Measurements from ENCODE around the gene LRRK1. TPM values are rescaled to one million over a fixed set of nuclear protein-coding genes. Genes with fewer than 3 reads are reported as not detected.

The LRRK1 gene
- polyA plus RNA-seq, 1 of the 3 experiments (the other 2 are of a cell fraction), result 6.9 TPM

- Histone ChIP-seq H3K9me2 (no peaks in the 10 kb centered on the region), H3K4me2 (no peak overlapping the region), H3K9ac (no peak overlapping the region), H3K27ac (ENCODE audit: low read depth in 2 of 2, low read length in 1 of 2) (no peak overlapping the region), H3K27me3 (ENCODE audit: insufficient read depth) (no peaks in the 10 kb centered on the region), H4K20me1 (ENCODE audit: insufficient read depth) (no peaks in the 10 kb centered on the region), H3K79me2 (ENCODE audit: insufficient read depth) (no peaks in the 10 kb centered on the region), H3K4me3 (ENCODE audit: low read depth in 2 of 2, low read length in 1 of 2) (no peak overlapping the region), H3K9me3 (no peaks in the 10 kb centered on the region), H3F3A (replicated peaks; ENCODE audit: insufficient read depth) (no peaks in the 10 kb centered on the region), H3K36me3 (replicated peaks in 1 of 2; ENCODE audit: control insufficient read depth in 1 of 2, insufficient read depth in 2 of 2, low read length in 1 of 2) (peaks cover 2 to 6% of the 10 kb centered on the region in 2 experiments), H3K4me1 (ENCODE audit: control insufficient read depth in 1 of 2, insufficient read depth in 2 of 2, low read depth in 1 of 2, low read length in 1 of 2) (no peaks in the 10 kb centered on the region), H2AFZ (ENCODE audit: low read depth) (no peak overlapping the region)
- ChIA-PET POLR2A (interaction anchor here (0.6 kb wide), 1 partner anchor 15 kb away, joined by 3 read pairs; no protein-coding TSS in a partner anchor), CTCF (interaction anchor here (1.1 to 2.7 kb wide), 7 partner anchors 7 to 67 kb away, joined by 3 to 14 read pairs (median 4); no protein-coding TSS in a partner anchor)
- TF ChIP-seq EP300 (IDR thresholded peaks at IDR 0.05; ENCODE audit: borderline replicate concordance in 1 of 2, low read depth in 1 of 2, low read length in 1 of 2) (no peak), POLR2AphosphoS5 (IDR thresholded peaks at IDR 0.05; ENCODE audit: low read depth, low read length) (no peak), GABPA (IDR thresholded peaks at IDR 0.05; ENCODE audit: low read depth) (no peak), USF1 (IDR thresholded peaks at IDR 0.05; ENCODE audit: borderline replicate concordance, low read depth) (no peak), MXI1 (IDR thresholded peaks at IDR 0.05; ENCODE audit: low read depth, low read length) (no peak), SMC3 (IDR thresholded peaks at IDR 0.05; ENCODE audit: low read depth, low read length) (no peak), ELF1 (IDR thresholded peaks at IDR 0.05) (no peak), RAD21 (IDR thresholded peaks at IDR 0.05; ENCODE audit: low read length) (no peak), NRF1 (IDR thresholded peaks at IDR 0.05; ENCODE audit: low read depth, low read length) (no peak), EZH2phosphoT487 (IDR thresholded peaks at IDR 0.05; ENCODE audit: borderline replicate concordance, low read depth) (no peak)
- no peak for DNase-seq
- 92% methylated on average over 2 of the region's 3 CpGs for WGBS (ENCODE audit: low lambda C conversion rate)
These were observed 103.7 kb downstream of the LRRK1 start for GRCh38 chr15:101022876-101023275.

- Histone ChIP-seq H3K36me3 (replicated peaks in 1 of 2; ENCODE audit: control insufficient read depth in 1 of 2, insufficient read depth in 2 of 2, low read length in 1 of 2) (peaks cover 0 to 6% of the 10 kb centered on the region in 2 experiments), H3K4me1 (ENCODE audit: control insufficient read depth in 1 of 2, insufficient read depth in 2 of 2, low read depth in 1 of 2, low read length in 1 of 2) (no peaks in the 10 kb centered on the region), H3K9me2 (no peaks in the 10 kb centered on the region), H3K4me3 (ENCODE audit: low read depth in 2 of 2, low read length in 1 of 2) (no peak overlapping the region), H3K27me3 (ENCODE audit: insufficient read depth) (no peaks in the 10 kb centered on the region), H3K9ac (no peak overlapping the region), H3K4me2 (no peak overlapping the region), H3K27ac (ENCODE audit: low read depth in 2 of 2, low read length in 1 of 2) (no peak overlapping the region), H2AFZ (ENCODE audit: low read depth) (no peak overlapping the region), H4K20me1 (ENCODE audit: insufficient read depth) (no peaks in the 10 kb centered on the region), H3K79me2 (ENCODE audit: insufficient read depth) (no peaks in the 10 kb centered on the region), H3F3A (replicated peaks; ENCODE audit: insufficient read depth) (no peaks in the 10 kb centered on the region), H3K9me3 (no peaks in the 10 kb centered on the region)
- ChIA-PET POLR2A (interaction anchor here (0.6 kb wide), 1 partner anchor 15 kb away, joined by 3 read pairs; no protein-coding TSS in a partner anchor), CTCF (interaction anchor here (1.0 to 1.7 kb wide), 7 partner anchors 8 to 234 kb away, joined by 3 to 14 read pairs (median 4); partner anchors contain the start of gene CHSY1)
- WGBS (ENCODE audit: low lambda C conversion rate), result 90% methylated on average over 10 of the region's 11 CpGs
- DNase-seq, result no peak
- TF ChIP-seq USF1 (IDR thresholded peaks at IDR 0.05; ENCODE audit: borderline replicate concordance, low read depth) (no peak), ELF1 (IDR thresholded peaks at IDR 0.05) (no peak)
These were observed 104.4 kb downstream of the LRRK1 start for GRCh38 chr15:101023501-101024072.
